Activated CD8-positive, alpha-beta memory T cell treated with anti-CD3 and anti-CD28 coated beads for 24 hours (primary cell): ENCODE results near the gene CBARP.
"Not testable (repeated sequence)": the region's sequence is repeated elsewhere in the genome, so short reads cannot be mapped to it uniquely, and the experiment has no call there.

Source experiments
- DNase-seq: peaks from one replicate; pipeline ENCODE4 v3.0.0-alpha.2; 2020

CBARP gene

DNA sequence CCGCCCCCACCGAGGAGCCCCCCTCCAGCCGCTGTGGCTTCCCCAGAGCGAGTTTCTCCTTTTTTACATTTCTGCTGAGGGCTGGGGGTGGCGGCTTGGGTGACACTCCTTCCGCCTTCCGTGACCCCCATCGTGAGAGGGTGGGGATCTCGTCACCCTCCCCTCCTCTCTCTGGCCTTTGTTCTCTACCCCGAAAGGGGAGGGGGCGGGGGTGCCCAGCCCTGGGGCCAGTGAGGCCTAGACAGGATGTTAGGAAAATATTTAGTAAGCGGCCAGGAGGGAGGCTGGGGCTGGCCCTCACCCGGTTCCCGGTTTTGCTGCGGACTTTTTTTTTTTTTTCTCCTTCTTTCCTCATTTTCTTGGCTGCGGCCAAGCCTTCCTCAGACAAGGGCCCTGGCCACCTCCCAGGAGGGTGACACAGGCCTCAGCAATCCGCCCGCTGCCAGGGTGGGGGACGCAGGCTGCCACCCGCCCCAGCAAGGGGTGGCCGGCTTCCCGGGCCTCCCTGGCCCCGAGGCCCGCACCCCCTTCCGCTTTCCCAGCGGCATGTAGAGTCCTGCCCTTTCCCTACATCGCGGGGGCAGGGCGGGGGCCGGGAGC lies 14.5 kb upstream of the CBARP start:
- DNase-seq: peak; percentile 81

- DNase-seq: peak; percentile 82
Measured at GRCh38 chr19:1251330-1252220, 13.8 kb upstream of the CBARP start.

DNA sequence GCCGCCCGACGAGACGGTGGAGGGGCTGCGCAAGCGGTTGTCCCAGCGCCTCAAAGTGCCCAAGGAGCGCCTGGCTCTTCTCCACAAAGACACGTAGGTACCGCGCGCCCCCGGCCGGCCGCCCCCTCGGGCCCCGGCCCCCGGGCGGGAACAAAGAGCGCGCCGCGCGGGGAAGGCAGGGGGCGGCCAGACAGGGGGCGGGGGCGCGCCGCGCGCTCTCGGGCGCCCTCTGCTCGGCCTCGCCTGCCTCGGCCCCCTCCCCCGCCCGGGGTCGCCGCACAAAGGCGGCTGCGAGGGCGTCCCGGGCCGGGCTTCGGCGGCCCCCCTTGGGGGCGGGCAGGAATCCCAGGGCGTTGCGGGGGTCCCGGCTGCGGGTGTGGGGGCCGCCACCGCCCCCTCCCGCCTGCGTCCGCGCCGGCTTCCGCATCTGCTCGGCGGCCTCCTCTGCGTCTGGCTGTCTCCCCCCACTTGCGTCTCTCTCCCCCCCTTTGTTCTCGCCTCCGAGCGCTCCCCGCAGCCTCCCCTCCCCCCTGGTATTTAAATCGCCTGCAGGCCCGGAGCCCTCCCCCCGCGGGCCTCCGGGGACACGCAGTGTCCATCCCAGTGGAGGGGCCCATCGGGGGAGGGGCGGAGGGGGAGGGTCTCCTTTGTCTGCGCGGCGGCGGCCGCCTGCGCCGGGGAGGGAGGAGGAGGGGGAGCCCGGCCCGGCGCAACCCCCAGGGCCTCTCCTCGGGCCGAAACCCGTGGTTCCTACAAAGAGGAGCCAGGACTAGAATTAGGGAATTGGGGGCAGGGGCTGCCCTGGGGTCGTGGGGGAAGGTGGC lies 12.8 kb upstream of the CBARP start:
- DNase-seq: peak; percentile 74

- no peak for DNase-seq
Measured at GRCh38 chr19:1249990-1250436, 12.2 kb upstream of the CBARP start.

- peak; percentile 95 for DNase-seq
Measured at GRCh38 chr19:1249298-1249989, 11.6 kb upstream of the CBARP start.

- DNase-seq: peak; percentile 94
Measured at GRCh38 chr19:1248786-1249297, 11.0 kb upstream of the CBARP start.

DNA sequence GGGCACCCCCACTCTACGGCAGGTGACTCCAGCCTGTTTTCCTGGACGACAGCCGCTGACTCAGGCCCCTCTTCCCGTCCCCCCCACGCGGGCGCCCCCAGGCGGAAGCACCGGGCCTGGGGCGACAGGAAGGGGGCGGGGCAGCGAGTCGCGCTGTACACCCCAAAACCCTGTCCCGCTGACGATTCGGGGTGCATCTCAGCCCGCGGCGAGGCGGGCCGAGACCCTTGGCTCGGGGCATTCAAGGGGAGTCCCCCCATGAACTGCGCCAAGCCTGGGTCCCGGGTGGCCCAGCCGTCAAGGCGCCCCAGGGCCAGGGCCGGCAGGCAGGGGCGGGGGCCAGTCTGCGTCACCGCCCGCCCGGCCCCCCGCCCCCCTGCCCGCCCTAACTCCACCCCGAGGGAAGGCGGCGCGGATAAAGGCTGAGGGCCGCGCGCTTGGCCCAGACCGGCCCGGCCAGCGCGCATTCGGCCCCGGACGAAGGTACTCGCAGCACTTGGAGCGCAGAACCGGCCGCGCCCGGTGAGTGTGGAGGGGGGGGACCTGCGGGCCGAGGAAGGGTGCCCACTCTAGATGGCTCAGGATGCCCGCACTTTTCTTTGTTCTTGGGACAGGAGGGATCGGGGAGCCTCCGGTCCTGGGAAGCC lies 10.5 kb upstream of the CBARP start, which contains the start of gene MIDN:
MIDN (plus strand) TSS at position 445 of the 647 bp plus-strand sequence. CDS start 1,714 bp downstream, outside the sequence.
- DNase-seq: peak; percentile 87

GRCh38 chr19:1247748-1248138 lies 9.9 kb upstream of the CBARP start:
- no peak for DNase-seq

DNA sequence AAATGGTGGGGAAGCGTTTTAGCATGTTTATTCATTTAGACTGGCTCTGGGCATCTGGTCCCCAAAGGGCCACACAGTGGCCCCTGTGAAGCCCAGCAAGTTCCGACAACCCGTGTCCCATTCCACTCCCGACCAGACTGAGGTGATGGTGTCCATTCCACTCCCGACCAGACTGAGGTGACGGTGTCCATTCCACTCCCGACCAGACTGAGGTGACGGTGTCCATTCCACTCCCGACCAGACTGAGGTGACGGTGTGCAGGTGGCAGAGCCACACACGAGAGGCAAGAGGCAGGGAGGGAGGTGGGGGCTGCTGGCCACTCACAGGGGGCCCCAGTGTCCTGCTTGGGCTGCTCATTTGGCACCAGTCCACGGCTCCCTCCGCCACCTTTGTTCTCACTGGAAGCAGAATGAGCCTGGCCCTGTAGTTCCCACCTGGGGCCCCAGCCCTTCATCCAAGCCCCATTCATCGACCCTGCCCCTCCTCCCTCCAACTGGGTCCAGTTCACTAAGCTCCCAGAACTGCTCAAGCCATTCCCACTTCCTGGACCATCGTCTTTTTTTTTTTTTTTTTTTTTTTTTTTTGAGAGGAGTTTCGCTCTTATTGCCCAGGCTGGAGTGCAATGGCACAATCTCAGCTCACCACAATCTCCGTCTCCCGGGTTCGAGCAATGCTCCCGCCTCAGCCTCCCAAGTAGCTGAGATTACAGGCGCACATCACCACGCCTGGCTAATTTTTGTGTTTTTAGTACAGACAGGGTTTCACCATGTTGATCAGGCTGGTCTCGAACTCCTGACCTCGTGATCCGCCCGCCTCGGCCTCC lies 8.7 kb upstream of the CBARP start:
- DNase-seq: not testable (repeated sequence)

DNA sequence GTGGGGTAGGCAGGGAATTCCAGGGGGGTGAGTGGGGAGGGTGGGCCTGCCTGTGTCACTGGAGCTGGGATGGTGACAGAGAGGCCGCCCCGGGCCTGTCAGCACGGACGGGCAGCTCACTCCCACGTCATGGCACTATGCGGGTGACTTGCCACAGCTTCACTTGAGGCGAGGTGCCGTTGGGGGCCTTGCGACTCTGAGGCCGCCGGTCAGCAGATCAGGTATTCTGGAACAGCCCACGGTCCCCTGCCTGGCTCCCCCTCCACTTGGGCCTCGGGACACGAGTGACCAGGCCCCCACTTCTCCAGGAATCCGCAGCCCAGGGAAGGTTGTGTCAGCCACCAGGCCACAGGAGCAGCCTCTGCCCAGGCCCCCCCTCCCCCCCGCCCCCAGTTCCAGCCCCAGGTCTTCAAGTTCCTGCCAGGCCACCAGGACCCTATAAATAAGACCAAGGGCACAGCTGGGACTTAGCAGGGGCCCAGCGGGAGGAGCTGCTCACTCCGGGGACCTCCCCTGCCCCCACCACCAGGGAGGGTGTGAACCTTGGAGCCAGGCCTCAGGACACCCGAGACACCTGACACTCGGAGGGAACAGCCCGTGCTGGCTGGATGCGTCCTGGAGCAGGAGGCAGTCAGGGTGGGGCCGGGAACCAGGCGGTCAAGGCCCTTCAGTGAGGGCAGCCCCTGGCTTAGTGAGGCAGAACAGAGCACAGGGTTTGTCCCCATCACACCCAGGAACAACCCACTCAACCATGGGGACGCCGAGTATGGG lies 7.9 kb upstream of the CBARP start:
- peak; percentile 69 for DNase-seq

GRCh38 chr19:1244693-1245451 lies 7.1 kb upstream of the CBARP start:
- DNase-seq: peak; percentile 69

GRCh38 chr19:1243768-1244692 lies 6.2 kb upstream of the CBARP start:
- peak; percentile 97 for DNase-seq

GRCh38 chr19:1241417-1242095 lies 3.8 kb upstream of the CBARP start, which contains the start of gene ATP5F1D:
Gene ATP5F1D (plus strand): TSS chr19:1241751. CDS start chr19:1241851, 100 bp downstream.
- DNase-seq: peak; percentile 97

DNA sequence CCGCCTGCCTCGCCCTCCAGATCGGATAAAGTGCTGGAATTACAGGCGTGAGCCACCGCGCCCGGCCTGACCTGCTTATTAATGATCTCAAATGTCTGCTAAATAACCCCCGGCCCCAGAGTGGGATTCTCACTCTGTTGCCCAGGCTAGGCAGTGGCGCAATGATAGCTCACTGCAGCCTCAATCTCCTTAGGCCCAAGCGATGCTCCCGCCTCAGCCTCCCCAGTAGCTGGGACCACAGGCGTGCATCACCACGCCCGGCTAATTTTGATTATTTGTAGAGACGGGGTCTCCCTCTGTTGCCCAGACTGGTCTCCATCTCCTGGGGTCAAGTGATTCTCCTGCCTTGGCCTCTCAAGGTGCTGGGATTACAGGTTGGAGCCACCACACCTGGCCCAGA lies 3.1 kb upstream of the CBARP start:
- no peak for DNase-seq

DNA sequence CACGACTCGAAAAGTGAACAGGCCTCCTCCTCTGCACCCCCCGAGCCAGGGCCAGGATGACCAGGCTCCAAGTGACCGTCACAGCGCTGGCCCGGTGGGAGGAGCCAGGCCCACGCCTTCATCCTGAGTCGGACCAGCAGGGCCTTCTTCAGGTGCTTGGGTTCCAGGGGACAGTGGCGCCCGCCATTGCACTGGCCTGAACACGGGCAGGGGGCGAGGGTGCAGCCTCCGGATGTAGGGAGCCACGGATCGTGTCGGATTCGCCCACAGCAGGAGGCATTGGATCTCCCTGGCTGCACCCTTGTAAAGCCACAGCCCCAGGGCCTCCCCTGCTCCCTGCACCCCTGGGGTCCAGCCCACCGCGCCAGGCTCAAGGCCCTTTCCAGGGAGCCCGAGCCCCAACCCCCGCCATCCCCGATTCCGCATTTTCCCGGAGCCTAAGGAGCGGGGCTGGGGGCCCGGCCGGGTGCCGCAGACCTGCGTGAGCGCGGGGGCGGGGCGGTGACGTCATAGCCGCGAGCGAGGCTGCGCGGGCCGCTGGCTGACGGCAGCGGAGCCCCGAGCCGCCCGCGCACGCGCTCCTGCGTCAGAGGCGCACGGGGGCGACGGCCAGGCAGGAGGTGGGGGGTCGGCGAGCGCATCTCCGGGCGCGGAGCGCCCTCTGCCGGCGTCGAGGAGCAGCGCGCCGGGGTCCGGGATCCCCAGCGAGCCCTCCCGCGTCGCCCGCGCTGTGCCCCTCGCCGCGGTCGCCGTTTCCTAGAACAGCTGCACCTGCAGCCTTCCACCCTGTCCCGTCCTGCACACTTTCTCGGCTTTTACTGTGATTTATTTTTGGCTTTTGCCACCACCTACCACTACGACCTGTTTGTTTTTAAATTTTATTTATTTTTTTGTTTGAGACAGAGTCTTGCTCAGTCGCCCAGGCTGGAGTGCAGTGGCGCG lies 2.3 kb upstream of the CBARP start:
- DNase-seq: peak; percentile 99

- no peak for DNase-seq
Measured at GRCh38 chr19:1239420-1239795, 1.6 kb upstream of the CBARP start.
